Stimulated activated CD4-positive, alpha-beta T cell treated with anti-CD3 and anti-CD28 coated beads, TNF-alpha, amount 100 ng/mL, for 4 hours (primary cell): ENCODE measurements around the gene SPAG9.
"Not testable (repeated sequence)": the region's sequence is repeated elsewhere in the genome, so short reads cannot be mapped to it uniquely, and the experiment has no call there.

ENCODE experiments used
- DNase-seq, 3 experiments: peaks; one replicate each; pipeline ENCODE4 v3.0.0-alpha.2; 2020; ENCODE audit warnings: low read depth in 3 of 3

The SPAG9 gene

DNA sequence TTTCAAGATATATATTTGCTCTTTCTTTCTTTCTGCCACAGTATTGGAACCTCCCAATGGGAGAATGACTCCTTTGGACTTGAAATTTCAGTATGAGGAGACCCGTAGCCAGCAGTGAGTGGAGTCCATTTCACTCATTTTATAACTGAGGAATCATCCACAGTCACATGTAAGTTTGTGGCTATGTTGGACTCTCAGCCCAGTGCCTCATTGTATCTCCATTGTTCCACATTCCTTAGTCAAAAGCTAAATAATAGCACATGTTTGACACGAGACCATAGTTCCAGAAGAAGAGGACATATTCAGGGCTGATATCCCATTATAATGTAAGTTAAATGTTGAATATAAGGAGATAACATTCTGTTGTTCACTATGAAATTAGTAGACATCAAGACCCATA, 12.7 kb upstream of the SPAG9 start:
- DNase-seq: no peak

DNA sequence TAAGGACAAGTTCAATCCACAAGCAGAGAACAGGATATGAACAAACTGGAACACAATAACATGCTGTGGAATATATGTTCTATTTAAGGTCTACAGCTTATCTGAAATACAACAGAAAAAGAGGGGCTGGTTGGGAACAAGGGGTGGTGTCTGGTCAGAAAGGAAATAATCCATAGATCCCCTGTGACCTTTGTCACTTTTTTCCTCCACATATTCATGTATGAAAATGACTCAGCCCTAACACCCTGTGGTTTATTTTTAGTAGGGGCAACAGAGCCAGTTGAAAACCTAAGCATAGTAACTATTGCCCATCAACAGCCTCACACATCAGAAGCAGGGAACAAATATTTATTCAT, 12.3 kb upstream of the SPAG9 start:
- no peak for DNase-seq

DNA sequence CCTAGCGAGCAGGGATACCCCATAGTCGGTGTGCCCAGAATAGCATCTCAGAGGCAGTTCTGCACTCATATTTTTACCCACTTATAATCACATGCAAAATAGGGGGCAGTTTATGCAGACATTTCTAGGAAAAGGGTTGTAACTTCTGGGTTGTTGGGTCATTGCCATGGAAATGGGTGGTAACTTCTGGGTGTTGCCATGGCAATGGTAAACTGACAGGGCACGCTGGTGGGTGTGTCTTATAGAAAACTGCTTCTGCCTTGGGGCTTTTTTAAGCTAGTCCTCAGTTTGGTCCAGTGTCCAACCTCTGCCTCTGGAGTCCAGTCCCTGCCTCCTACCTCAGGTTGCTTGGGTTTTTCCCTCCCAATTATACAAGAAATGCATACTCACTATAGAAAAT, 7.4 kb upstream of the SPAG9 start:
- DNase-seq: no peak

GRCh38 chr17:51124640-51125503, 4.2 kb upstream of the SPAG9 start:
- DNase-seq: no peak

DNA sequence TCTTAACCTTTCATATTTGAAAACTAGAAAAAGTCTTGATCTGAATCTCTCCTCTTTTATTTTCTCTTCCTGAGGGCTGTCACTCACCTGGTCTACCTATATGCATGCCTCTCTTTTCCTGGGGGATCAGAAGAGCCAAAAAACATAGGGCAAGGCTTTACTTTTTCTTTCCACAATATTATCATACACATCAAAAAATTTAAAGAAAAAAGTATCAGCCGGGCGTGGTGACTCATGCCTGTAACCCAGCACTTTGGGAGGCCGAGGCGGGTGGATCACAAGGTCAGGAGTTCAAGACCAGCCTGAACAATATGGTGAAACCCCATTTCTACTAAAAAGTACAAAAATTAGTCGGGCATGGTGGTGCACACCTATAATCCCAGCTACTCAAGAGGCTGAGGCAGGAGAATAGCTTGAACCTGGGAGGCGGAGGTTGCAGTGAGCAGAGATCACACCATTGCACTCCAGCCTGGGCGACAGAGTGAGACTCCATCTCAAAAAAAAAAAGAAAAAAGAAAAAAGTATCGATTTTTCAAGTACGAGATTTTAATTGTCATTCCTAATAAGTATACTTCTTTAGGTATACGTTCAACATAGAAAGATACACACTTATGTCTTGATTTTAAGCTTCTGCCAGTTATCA, 1.9 kb upstream of the SPAG9 start:
- not testable (repeated sequence) for DNase-seq

- peak; percentile 70 to 85 (median 83) for DNase-seq
These were observed 1.2 kb upstream of the SPAG9 start for GRCh38 chr17:51121620-51122472.

- DNase-seq: peak in 2 of 3 experiments; percentile 5 to 28
These were observed 320 bp downstream of the SPAG9 start for GRCh38 chr17:51120357-51120738.

GRCh38 chr17:51119415-51120356, 982 bp downstream of the SPAG9 start:
- DNase-seq: peak in 1 of 3 experiments; percentile 5

- DNase-seq: no peak
These were observed 2.1 kb downstream of the SPAG9 start for GRCh38 chr17:51118330-51119195.

DNA sequence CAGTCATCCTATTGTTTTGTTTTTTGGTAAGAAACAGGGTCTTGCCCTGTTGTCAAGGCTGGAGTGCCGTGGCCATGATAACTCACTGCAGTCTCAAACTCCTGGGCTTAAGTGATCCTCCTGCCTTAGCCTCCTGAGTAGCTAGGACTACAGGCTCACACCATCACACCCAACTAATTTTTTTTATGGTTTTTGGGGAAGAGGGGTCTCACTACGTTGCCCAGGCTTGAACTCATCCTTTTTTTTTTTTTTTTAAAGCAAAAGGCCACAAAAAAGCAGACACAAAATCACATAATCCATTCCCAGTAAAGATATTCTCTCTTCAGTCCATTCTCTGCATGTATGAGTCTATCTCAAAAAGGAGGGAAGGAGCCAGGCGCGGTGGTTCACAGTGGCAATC, 5.5 kb downstream of the SPAG9 start:
- DNase-seq: no peak

DNA sequence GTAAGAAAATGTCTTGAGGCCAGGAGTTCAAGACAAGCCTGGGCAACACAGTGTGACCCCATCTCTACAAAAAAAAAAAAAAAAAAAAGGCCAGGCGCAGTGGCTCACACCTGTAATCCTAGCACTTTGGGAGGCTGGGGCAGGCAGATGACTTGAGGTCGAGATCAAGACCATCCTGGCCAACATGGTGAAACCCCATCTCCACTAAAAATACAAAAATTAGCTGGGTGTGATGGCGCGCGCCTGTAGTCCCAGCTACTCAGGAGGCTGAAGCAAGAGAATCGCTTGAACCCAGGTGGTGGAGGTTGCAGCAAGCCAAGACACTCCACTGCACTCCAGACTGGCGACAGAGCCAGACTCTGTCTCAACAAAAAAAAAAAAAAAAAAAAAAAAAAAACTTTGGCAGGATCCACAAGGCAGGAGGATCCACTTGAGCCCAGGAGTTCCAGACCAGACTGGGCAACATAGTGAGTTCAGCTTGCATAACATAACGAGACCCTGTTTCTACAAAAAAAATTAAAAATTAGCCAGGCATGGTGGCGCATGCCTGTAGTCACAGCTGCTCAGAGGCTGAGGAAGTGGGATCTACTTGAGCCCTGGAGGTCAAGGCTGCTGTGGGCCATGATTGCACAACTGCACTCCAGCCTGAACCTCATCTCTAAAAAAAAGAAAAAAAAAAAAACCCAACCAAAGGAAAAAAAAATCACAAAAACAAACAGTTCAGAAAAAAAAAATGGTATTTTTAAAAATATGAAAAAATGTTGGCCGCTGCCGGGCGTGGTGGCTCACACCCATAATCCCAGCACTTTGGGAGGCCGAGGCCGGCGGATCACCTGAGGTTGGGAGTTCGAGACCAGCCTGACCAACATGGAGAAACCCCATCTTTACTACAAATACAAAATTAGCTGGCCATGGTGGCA, 8.1 kb downstream of the SPAG9 start:
- DNase-seq: not testable (repeated sequence)

GRCh38 chr17:51107778-51108177, 12.9 kb downstream of the SPAG9 start:
- DNase-seq: no peak

GRCh38 chr17:51103451-51103850, 17.2 kb downstream of the SPAG9 start:
- no peak for DNase-seq

- DNase-seq: no peak
These were observed 17.6 kb downstream of the SPAG9 start for GRCh38 chr17:51103050-51103449.

DNA sequence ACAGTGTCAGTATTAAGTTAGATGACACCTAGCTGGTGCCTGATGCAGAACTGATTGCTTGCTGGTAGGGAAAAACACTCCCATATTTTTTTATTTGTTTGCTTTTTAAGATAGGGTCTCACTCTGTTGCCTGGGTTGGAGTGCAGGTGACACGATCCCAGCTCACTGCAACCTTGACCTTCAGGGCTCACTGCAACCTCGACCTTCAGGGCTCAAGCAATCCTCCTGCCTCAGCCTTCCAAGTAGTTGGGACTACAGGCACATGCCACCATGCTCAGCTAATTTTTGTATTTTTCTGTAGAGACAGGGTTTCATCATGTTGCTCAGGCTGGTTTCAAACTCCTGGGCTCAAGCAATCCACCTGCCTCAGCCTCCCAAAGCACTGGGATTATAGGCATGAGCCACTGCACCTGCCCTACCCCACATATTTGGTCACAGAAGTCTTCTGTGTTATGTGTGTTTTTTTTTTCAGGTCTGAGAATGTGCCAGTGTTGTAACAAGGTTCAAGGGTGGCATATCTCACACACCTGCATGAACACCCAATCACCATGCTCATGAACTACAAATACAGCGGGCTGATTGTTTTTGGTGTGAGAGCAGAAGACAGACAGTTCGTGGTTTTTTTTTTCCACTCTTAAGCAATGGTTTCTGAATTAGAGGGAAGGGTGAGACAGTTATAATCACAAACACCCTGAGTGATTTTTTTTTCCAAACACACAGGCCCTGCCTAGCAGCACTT, 22.8 kb downstream of the SPAG9 start:
- DNase-seq: no peak

DNA sequence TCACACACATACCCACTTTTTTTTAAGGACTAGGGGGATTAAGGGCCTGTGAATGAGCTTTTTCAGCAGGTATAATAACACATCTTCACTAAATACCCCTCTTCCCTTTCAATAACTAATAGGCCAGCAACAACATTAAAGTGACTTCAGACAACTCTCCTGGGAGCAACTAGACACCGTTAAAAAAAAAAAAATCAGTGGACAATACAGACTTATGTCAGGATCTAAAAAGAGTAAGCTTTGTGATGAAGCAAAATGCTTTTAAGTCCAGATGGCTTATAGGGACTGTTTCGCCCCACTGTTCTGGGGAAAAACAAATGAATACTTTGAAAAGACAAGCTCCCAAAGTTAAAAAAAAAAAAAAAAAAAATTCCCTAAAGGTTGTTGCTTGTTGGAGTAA, 29.0 kb downstream of the SPAG9 start:
- DNase-seq: no peak

- not testable (repeated sequence) for DNase-seq
These were observed 31.8 kb downstream of the SPAG9 start for GRCh38 chr17:51088868-51089267.

- no peak for DNase-seq
These were observed 32.4 kb downstream of the SPAG9 start for GRCh38 chr17:51088287-51088686.
